Measurements from ENCODE around the gene SRSF11.

SRSF11 gene

GRCh38 chr1:70222716-70223235, 1.6 kb downstream of the SRSF11 start:
- ChIA-PET POLR2A (interaction anchor here (1.6 kb wide), 1 partner anchor 188 kb away, joined by 7 read pairs; the partner anchor contains the start of gene CTH), CTCF (no interaction called here)
- TF ChIP-seq BHLHE40 (IDR thresholded peaks at IDR 0.05; ENCODE audit: borderline replicate concordance) (no peak), SP1 (IDR thresholded peaks at IDR 0.05) (no peak), ARNT (IDR thresholded peaks at IDR 0.05) (no peak), ZNF384 (IDR thresholded peaks at IDR 0.05) (no peak), NFRKB (IDR thresholded peaks at IDR 0.05) (no peak), PKNOX1 (IDR thresholded peaks at IDR 0.05) (peak; percentile 32; the same call in 1 of the 2 replicates), FOXM1 (IDR thresholded peaks at IDR 0.05; ENCODE audit: borderline replicate concordance) (no peak), ELF4 (IDR thresholded peaks at IDR 0.05) (peak; percentile 11; the same call in 1 of the 2 replicates), SUZ12 (IDR thresholded peaks at IDR 0.05) (no peak)
- no peak for DNase-seq (ENCODE audit: extremely low spot score)

DNA sequence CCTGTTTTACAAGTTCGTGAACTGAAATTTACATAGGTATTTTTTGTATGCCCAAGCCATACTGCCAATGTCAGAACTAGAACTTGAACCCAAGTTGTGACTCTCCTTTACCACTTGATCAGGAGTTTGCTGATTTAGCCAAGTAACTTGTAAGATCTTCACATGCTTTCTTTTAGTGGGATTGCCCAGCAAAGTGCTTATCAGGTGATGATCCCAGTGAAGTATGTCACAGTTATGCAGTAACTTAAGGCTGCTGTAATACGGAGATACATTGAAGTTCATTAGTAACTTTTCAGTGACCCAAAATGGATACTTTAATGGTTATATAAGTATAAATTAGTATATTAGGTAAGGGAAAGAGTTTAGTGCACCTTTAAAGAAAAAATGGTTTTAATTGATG, 3.8 kb downstream of the SRSF11 start:
- DNase-seq (ENCODE audit: extremely low spot score) = no peak
- TF ChIP-seq ELF4 (IDR thresholded peaks at IDR 0.05) = no peak
- no peak for TF ChIP-seq ZNF384 (IDR thresholded peaks at IDR 0.05)
- TF ChIP-seq TARDBP (IDR thresholded peaks at IDR 0.05) = no peak
- no peak for TF ChIP-seq ARNT (IDR thresholded peaks at IDR 0.05)
- TF ChIP-seq LEF1 (IDR thresholded peaks at IDR 0.05; ENCODE audit: borderline replicate concordance) = no peak
- no peak for TF ChIP-seq FOXK2 (IDR thresholded peaks at IDR 0.05)
- TF ChIP-seq NFRKB (IDR thresholded peaks at IDR 0.05) = no peak
- TF ChIP-seq SP1 (IDR thresholded peaks at IDR 0.05) = no peak
- TF ChIP-seq FOXA1 (IDR thresholded peaks at IDR 0.05) = no peak
- TF ChIP-seq BHLHE40 (IDR thresholded peaks at IDR 0.05; ENCODE audit: borderline replicate concordance) = no peak
- no peak for TF ChIP-seq FOXM1 (IDR thresholded peaks at IDR 0.05; ENCODE audit: borderline replicate concordance)
- ChIA-PET POLR2A (interaction anchor here (0.6 to 1.0 kb wide), 2 partner anchors 60 to 186 kb away, joined by 3 read pairs; no protein-coding TSS in a partner anchor), CTCF (no interaction called here)

DNA sequence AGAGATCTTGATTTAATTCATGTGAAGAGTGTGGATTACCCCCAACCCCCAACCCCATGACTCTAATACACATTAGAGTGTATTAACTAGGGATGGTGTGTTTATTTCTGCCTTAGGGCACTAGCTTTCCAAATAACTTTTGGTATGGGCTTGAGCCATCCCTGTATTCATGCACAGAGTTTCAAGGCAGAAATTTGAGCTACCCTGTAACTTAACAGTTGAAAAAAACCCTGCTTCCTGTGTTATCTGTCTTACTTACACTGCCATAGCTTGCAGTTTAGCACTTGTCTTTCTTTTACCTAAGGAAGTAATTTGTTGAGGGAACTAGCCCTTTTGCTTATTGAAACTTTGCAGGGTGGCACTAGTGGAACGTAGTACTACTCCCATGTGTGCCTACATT, 6.3 kb downstream of the SRSF11 start:
- TF ChIP-seq FOXK2 (IDR thresholded peaks at IDR 0.05) (no peak), SUZ12 (IDR thresholded peaks at IDR 0.05) (no peak), HDGF (IDR thresholded peaks at IDR 0.05; ENCODE audit: borderline replicate concordance) (no peak), L3MBTL2 (conservative IDR thresholded peaks at IDR 0.05) (no peak), ARNT (IDR thresholded peaks at IDR 0.05) (no peak), NFRKB (IDR thresholded peaks at IDR 0.05) (no peak), SP1 (IDR thresholded peaks at IDR 0.05) (no peak), LEF1 (IDR thresholded peaks at IDR 0.05; ENCODE audit: borderline replicate concordance) (no peak), FOXA1 (IDR thresholded peaks at IDR 0.05) (no peak), FOXM1 (IDR thresholded peaks at IDR 0.05; ENCODE audit: borderline replicate concordance) (no peak), ZNF384 (IDR thresholded peaks at IDR 0.05) (no peak), CTBP1 (IDR thresholded peaks at IDR 0.05; ENCODE audit: borderline replicate concordance) (no peak), ELF4 (IDR thresholded peaks at IDR 0.05) (no peak), BHLHE40 (IDR thresholded peaks at IDR 0.05; ENCODE audit: borderline replicate concordance) (no peak), PKNOX1 (IDR thresholded peaks at IDR 0.05) (no peak), TARDBP (IDR thresholded peaks at IDR 0.05) (no peak)
- DNase-seq (ENCODE audit: extremely low spot score) = no peak
- CTCF ChIA-PET = no interaction called here
- POLR2A ChIA-PET = interaction anchor here (0.6 kb wide), 1 partner anchor 88 kb away, joined by 3 read pairs; no protein-coding TSS in a partner anchor

- TF ChIP-seq L3MBTL2 (conservative IDR thresholded peaks at IDR 0.05) (no peak), BHLHE40 (IDR thresholded peaks at IDR 0.05; ENCODE audit: borderline replicate concordance) (no peak), HDGF (IDR thresholded peaks at IDR 0.05; ENCODE audit: borderline replicate concordance) (no peak), CTBP1 (IDR thresholded peaks at IDR 0.05; ENCODE audit: borderline replicate concordance) (no peak), SUZ12 (IDR thresholded peaks at IDR 0.05) (no peak), FOXM1 (IDR thresholded peaks at IDR 0.05; ENCODE audit: borderline replicate concordance) (no peak), LEF1 (IDR thresholded peaks at IDR 0.05; ENCODE audit: borderline replicate concordance) (no peak), PKNOX1 (IDR thresholded peaks at IDR 0.05) (no peak), TARDBP (IDR thresholded peaks at IDR 0.05) (no peak), FOXK2 (IDR thresholded peaks at IDR 0.05) (no peak), ARNT (IDR thresholded peaks at IDR 0.05) (no peak), FOXA1 (IDR thresholded peaks at IDR 0.05) (no peak), ZNF384 (IDR thresholded peaks at IDR 0.05) (no peak), ELF4 (IDR thresholded peaks at IDR 0.05) (no peak)
- no peak for DNase-seq (ENCODE audit: extremely low spot score)
- CTCF ChIA-PET = interaction anchor here (0.6 kb wide), 1 partner anchor 224 kb away, joined by 4 read pairs; no protein-coding TSS in a partner anchor
- POLR2A ChIA-PET = no interaction called here
Observed at GRCh38 chr1:70228670-70229069, 7.5 kb downstream of the SRSF11 start.

DNA sequence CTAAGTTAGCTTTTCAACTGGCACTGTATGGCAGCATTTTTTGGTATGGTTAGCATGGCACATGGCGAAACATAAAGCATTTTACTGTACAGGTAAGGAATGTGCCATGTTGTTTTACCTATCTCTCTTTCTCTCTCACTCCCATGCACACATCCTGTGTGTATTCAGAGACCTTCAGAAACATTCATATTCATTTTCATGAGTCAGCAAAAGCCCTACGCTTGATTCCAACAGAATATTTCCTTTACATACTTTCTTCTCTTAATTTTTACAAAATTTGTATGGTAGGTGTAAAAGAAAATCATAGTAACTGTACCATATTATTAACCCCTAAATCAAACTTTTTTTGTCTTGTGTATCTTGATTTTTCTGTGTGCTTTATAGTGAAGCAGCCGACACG, 10.3 kb downstream of the SRSF11 start:
- no peak for TF ChIP-seq FOXM1 (IDR thresholded peaks at IDR 0.05; ENCODE audit: borderline replicate concordance)
- TF ChIP-seq CTBP1 (IDR thresholded peaks at IDR 0.05; ENCODE audit: borderline replicate concordance) = no peak
- TF ChIP-seq L3MBTL2 (conservative IDR thresholded peaks at IDR 0.05) = no peak
- no peak for TF ChIP-seq ELF4 (IDR thresholded peaks at IDR 0.05)
- TF ChIP-seq NFRKB (IDR thresholded peaks at IDR 0.05) = no peak
- TF ChIP-seq LEF1 (IDR thresholded peaks at IDR 0.05; ENCODE audit: borderline replicate concordance) = no peak
- TF ChIP-seq BHLHE40 (IDR thresholded peaks at IDR 0.05; ENCODE audit: borderline replicate concordance) = no peak
- no peak for TF ChIP-seq SP1 (IDR thresholded peaks at IDR 0.05)
- no peak for TF ChIP-seq FOXK2 (IDR thresholded peaks at IDR 0.05)
- ChIA-PET POLR2A (no interaction called here), CTCF (no interaction called here)
- no peak for DNase-seq (ENCODE audit: extremely low spot score)

DNA sequence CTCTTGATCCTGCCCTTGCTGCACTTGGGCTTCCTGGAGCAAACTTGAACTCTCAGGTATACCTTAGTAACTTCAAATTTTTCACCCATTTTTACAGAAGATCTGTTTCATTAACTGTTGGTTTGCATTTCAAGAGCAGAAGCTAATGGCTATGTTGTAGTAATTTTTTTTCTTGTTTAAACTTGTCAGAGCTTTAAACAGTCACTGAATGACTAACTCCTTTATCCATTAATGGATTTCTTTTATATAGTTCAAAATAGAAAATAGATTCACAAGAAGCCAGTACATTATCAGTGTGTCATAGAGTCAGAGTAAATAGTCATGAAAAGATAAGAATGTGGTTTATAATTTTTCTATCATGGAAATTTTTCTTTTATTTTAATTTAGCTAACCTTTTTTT, 13.6 kb downstream of the SRSF11 start:
- ChIA-PET POLR2A (interaction anchor here (2.2 kb wide), 1 partner anchor 14 kb away, joined by 7 read pairs; the partner anchor contains the start of gene SRSF11), CTCF (no interaction called here)
- DNase-seq (ENCODE audit: extremely low spot score) = no peak
- TF ChIP-seq CTBP1 (IDR thresholded peaks at IDR 0.05; ENCODE audit: borderline replicate concordance) = no peak
- TF ChIP-seq FOXM1 (IDR thresholded peaks at IDR 0.05; ENCODE audit: borderline replicate concordance) = no peak
- TF ChIP-seq FOXK2 (IDR thresholded peaks at IDR 0.05) = no peak
- TF ChIP-seq NFRKB (IDR thresholded peaks at IDR 0.05) = no peak
